ENCODE measurements around the gene PARD3B.

DNA sequence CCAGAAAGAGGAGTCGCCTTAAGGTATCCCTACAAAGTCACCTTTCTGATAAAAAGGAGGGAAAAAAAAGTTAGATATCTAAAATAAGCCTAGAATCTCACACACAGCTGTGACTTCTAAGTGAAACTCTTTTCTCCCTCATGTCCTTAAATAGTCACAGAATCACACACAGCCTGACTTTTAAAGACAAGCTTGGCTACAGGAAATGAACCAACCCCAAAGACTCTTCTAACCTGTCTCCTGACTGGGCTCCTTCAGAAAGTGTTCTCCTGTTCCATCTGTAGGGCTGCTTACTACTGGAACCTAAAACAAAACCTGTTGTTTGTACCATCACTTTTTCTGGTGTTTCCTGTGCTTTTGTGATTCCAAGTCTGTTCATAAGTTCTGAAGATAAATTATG lies 1074.3 kb downstream of the PARD3B start:
- no peak for TF ChIP-seq EP300 (IDR thresholded peaks at IDR 0.05; ENCODE audit: low read depth)
- TF ChIP-seq, protein P1, sequence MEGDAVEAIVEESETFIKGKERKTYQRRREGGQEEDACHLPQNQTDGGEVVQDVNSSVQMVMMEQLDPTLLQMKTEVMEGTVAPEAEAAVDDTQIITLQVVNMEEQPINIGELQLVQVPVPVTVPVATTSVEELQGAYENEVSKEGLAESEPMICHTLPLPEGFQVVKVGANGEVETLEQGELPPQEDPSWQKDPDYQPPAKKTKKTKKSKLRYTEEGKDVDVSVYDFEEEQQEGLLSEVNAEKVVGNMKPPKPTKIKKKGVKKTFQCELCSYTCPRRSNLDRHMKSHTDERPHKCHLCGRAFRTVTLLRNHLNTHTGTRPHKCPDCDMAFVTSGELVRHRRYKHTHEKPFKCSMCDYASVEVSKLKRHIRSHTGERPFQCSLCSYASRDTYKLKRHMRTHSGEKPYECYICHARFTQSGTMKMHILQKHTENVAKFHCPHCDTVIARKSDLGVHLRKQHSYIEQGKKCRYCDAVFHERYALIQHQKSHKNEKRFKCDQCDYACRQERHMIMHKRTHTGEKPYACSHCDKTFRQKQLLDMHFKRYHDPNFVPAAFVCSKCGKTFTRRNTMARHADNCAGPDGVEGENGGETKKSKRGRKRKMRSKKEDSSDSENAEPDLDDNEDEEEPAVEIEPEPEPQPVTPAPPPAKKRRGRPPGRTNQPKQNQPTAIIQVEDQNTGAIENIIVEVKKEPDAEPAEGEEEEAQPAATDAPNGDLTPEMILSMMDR (IDR thresholded peaks at IDR 0.05), result no peak
- no peak for TF ChIP-seq POLR2AphosphoS5 (IDR thresholded peaks at IDR 0.05)
- no peak for TF ChIP-seq POLR2A (IDR thresholded peaks at IDR 0.05)

All from transverse colon (tissue), 4 donors.